ENCODE measurements around the gene ARL2BP. TPM values are rescaled to one million over a fixed set of nuclear protein-coding genes. Genes with fewer than 3 reads are reported as not detected.

ARL2BP gene
- total and polyA plus RNA-seq, 2 of the 13 experiments (the other 11 are each of a cell fraction or from before 2014, with no cell fraction given): 64.3 to 67.6 TPM

GRCh38 chr16:57283214-57283958 is 38.3 kb downstream of the ARL2BP start (continued):
- no peak for TF ChIP-seq ZFP36L1 (CRISPR knock-in tag; IDR thresholded peaks at IDR 0.05)
- 0 out of 2 replicates have a peak, but pooled peaks have one; percentile 10 for TF ChIP-seq ZNF768 (CRISPR knock-in tag; IDR thresholded peaks at IDR 0.05)
- TF ChIP-seq DMAP1 (CRISPR knock-in tag; IDR thresholded peaks at IDR 0.05): no peak
- no peak for TF ChIP-seq ARNTL (CRISPR knock-in tag; IDR thresholded peaks at IDR 0.05)
- TF ChIP-seq HMGA1 (CRISPR knock-in tag; conservative IDR thresholded peaks at IDR 0.05): no peak
- peak; percentile 28; the same call in 1 of the 2 replicates for TF ChIP-seq HIVEP1 (CRISPR knock-in tag; IDR thresholded peaks at IDR 0.05)
- no peak for TF ChIP-seq ZNF121 (CRISPR knock-in tag; IDR thresholded peaks at IDR 0.05)
- TF ChIP-seq HES4 (CRISPR knock-in tag; IDR thresholded peaks at IDR 0.05; ENCODE audit: borderline replicate concordance): 0 out of 2 replicates have a peak, but pooled peaks have one; percentile 40
- peak; percentile 79; the same call in 1 of the 2 replicates for TF ChIP-seq ZNF75D (CRISPR knock-in tag; IDR thresholded peaks at IDR 0.05; ENCODE audit: borderline replicate concordance)
- TF ChIP-seq ZNF280B (CRISPR knock-in tag; IDR thresholded peaks at IDR 0.05; ENCODE audit: borderline replicate concordance): no peak
- TF ChIP-seq FOXO4 (CRISPR knock-in tag; conservative IDR thresholded peaks at IDR 0.05): no peak
- TF ChIP-seq GTF3A (CRISPR knock-in tag; conservative IDR thresholded peaks at IDR 0.05): no peak
- TF ChIP-seq ZNF33B (CRISPR knock-in tag; IDR thresholded peaks at IDR 0.05): no peak
- no peak for TF ChIP-seq HOXA7 (CRISPR knock-in tag; IDR thresholded peaks at IDR 0.05)
- TF ChIP-seq ZGPAT (CRISPR knock-in tag; IDR thresholded peaks at IDR 0.05): no peak
- TF ChIP-seq GZF1 (CRISPR knock-in tag; IDR thresholded peaks at IDR 0.05): no peak
- TF ChIP-seq ZNF878 (CRISPR knock-in tag; IDR thresholded peaks at IDR 0.05): no peak
- TF ChIP-seq NFATC3 (CRISPR knock-in tag; IDR thresholded peaks at IDR 0.05): no peak
- TF ChIP-seq ZNF367 (CRISPR knock-in tag; IDR thresholded peaks at IDR 0.05; ENCODE audit: borderline replicate concordance): no peak
- no peak for TF ChIP-seq PHF5A (CRISPR knock-in tag; IDR thresholded peaks at IDR 0.05; ENCODE audit: low read depth, unreplicated experiment)
- no peak for TF ChIP-seq ATM (IDR thresholded peaks at IDR 0.05; ENCODE audit: borderline replicate concordance)
- 0 out of 2 replicates have a peak, but pooled peaks have one; percentile 7 for TF ChIP-seq ZNF446 (CRISPR knock-in tag; IDR thresholded peaks at IDR 0.05)
- TF ChIP-seq GABPA (IDR thresholded peaks at IDR 0.05; ENCODE audit: low read depth, low read length): no peak
- TF ChIP-seq GABPA (CRISPR knock-in tag; IDR thresholded peaks at IDR 0.05; ENCODE audit: low read depth): no peak
- TF ChIP-seq ZNF3 (CRISPR knock-in tag; IDR thresholded peaks at IDR 0.05): no peak
- TF ChIP-seq NR1H2 (CRISPR knock-in tag; IDR thresholded peaks at IDR 0.05; ENCODE audit: borderline replicate concordance, low read depth): no peak
- no peak for TF ChIP-seq ELF3 (CRISPR knock-in tag; IDR thresholded peaks at IDR 0.05)
- TF ChIP-seq ZNF460 (CRISPR knock-in tag; IDR thresholded peaks at IDR 0.05; ENCODE audit: borderline replicate concordance): no peak
